Cardiac fibroblast (primary cell): Measurements from ENCODE around the gene SMIM43.

Source experiments
- DNase-seq, 2 donors: peaks; one replicate each; pipeline versions ENCODE4 v3.0.0 to v3.0.0-alpha.2; 2010; ENCODE audit warnings: low read depth in 2 of 2
- H3K4me3 ChIP-seq, 2 donors: replicated peaks in 1 of 2; 1 replicate in 1 of 2; 2 replicates in 1 of 2; pipeline ENCODE4 v1.5.1; 2011; ENCODE audit warnings: low read depth in 2 of 2, low read length in 2 of 2, mild to moderate bottlenecking in 2 of 2, moderate library complexity in 1 of 2
- CTCF ChIP-seq: IDR thresholded peaks from one replicate; pipeline ENCODE4 v1.5.1; 2011; ENCODE audit warnings: low read depth, mild to moderate bottlenecking, low read length, inconsistent platforms

The SMIM43 gene

DNA sequence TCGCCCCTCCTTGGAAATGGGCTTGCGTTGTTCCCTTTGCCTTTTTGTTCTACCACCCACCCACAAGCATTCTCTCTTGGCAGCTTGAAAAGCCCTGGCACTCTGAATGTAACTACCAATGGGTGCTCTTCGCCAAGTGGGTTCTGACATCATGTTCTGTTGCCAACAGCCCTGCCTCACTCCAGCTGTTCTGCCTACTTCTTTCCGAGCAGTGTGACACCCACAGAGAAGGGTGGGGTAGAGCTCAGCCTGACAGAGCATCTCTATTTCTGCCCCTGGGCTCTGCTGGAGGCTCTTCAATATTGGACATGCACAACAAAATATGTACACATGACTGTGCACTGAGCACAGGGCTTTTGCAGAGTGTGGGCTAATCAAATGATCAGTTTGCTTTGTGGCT is 20.5 kb upstream of the SMIM43 start:
- peak; percentile 68 to 87 for DNase-seq
- no peak for TF ChIP-seq CTCF
- H3K4me3 ChIP-seq = no peak overlapping the region

- H3K4me3 ChIP-seq = no peak overlapping the region
- no peak for TF ChIP-seq CTCF
- DNase-seq = peak; percentile 98 to 99
These were observed 20.0 kb upstream of the SMIM43 start for GRCh38 chr4:121784975-121785374.

DNA sequence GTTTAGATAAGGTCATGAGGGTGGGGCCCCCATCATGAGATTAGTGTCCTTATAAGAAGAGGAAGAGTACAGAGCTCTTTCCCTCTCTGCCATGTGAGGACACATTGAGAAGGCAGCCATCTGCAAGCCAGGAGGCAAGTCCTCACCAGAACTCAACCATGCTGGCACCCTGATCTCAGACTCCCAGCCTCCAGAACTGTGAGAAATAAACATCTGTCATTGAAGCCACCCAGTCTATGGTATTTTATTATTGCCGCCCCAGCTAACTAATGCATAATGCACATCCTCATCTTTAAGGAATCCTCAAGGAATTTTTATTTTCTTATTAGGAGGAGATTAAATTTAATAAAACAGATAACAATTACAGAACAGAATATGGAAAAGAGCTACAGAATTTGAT is 19.4 kb upstream of the SMIM43 start:
- TF ChIP-seq CTCF = no peak
- DNase-seq = peak in 1 of 2 donors; percentile 38

GRCh38 chr4:121783210-121783609 is 18.2 kb upstream of the SMIM43 start:
- no peak for TF ChIP-seq CTCF
- no peak overlapping the region for H3K4me3 ChIP-seq
- DNase-seq = no peak

More for the DNA sequence above, 19.4 kb upstream of the SMIM43 start:
- no peak overlapping the region for H3K4me3 ChIP-seq

- no peak for TF ChIP-seq CTCF
- H3K4me3 ChIP-seq = no peak overlapping the region
- DNase-seq = peak; percentile 88 to 89
These were observed 14.1 kb upstream of the SMIM43 start for GRCh38 chr4:121778991-121779628.

- H3K4me3 ChIP-seq = no peak overlapping the region
- no peak for DNase-seq
- TF ChIP-seq CTCF = no peak
These were observed 12.7 kb upstream of the SMIM43 start for GRCh38 chr4:121777625-121778024.
